ENCODE results near the gene TOM1.

DNA sequence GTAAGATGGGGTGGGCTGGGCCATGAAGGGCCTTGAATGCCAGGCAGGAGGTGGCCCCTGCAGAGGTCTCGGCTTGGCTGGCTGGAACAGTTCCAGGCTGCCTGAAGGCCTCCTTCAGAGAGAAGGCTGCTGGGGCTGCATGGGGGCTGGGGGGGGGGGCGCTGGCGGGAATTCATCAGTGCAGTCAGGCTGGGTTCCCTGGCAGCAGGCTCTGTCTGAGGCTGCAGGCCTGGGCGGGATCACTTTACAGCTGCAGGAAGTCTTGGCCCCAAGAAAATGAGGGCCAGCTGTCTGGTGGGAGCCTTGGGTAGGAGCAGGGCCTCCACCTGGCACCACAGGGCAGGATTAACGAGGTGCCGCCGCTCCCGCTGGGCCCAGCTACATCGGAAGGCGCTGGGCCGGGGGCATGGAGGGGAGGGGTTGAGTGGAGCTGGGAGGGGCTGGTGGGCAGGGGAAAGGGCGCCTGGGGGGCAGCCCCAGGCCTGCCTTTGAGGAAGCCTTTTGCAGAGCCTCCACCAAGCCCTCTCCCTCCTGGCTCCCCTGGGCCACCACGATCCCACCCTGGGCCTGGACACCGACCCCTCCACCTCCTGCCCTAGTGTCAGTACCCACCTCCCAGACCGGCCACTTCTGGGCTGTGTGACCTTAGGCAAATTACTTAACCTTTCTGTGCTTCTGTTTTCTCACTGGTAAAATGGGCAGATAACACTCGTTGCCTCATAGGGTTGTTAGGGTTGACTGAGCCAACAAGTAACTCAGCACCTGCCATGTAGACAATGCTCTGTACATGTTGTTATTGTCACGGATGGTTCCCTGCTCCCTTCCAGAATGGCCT is 50.2 kb downstream of the TOM1 start:
- no peak for TF ChIP-seq EZH2 (IDR thresholded peaks at IDR 0.05; ENCODE audit: borderline replicate concordance)
- TF ChIP-seq, protein P1, sequence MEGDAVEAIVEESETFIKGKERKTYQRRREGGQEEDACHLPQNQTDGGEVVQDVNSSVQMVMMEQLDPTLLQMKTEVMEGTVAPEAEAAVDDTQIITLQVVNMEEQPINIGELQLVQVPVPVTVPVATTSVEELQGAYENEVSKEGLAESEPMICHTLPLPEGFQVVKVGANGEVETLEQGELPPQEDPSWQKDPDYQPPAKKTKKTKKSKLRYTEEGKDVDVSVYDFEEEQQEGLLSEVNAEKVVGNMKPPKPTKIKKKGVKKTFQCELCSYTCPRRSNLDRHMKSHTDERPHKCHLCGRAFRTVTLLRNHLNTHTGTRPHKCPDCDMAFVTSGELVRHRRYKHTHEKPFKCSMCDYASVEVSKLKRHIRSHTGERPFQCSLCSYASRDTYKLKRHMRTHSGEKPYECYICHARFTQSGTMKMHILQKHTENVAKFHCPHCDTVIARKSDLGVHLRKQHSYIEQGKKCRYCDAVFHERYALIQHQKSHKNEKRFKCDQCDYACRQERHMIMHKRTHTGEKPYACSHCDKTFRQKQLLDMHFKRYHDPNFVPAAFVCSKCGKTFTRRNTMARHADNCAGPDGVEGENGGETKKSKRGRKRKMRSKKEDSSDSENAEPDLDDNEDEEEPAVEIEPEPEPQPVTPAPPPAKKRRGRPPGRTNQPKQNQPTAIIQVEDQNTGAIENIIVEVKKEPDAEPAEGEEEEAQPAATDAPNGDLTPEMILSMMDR (IDR thresholded peaks at IDR 0.05; ENCODE audit: poor library complexity): no peak
